Dermis blood vessel endothelial cell (primary cell): ENCODE results near the gene NACC1. TPM values are rescaled to one million over a fixed set of nuclear protein-coding genes. Genes with fewer than 3 reads are reported as not detected.

ENCODE experiments used
- total RNA-seq: library from RNA; depleted of rRNA; stranded (reverse); fragments of >200 nt; gene quantifications from 2 replicates; pipeline ENCODE4 v1.2.3, GENCODE V29; 2014

Gene NACC1
- total RNA-seq, 1 donor from 2014 or later = 35.9 TPM

Other genes starting within 250 kb of the NACC1 start
- 23.3 and 31.3 TPM in 2 replicates for gene DNASE2, start 236.8 kb upstream of the NACC1 start, total RNA-seq
- gene KLF1, start 231.1 kb upstream of the NACC1 start, total RNA-seq = 0.17 TPM in 1 of 2 replicates, not detected in the other
- gene GCDH, start 227.1 kb upstream of the NACC1 start, total RNA-seq = 31.5 and 42.4 TPM in 2 replicates
- 0.17 and 0.33 TPM in 2 replicates for gene SYCE2, start 199.0 kb upstream of the NACC1 start, total RNA-seq
- 47.5 and 83.9 TPM in 2 replicates for gene FARSA, start 184.6 kb upstream of the NACC1 start, total RNA-seq
- gene CALR, start 179.7 kb upstream of the NACC1 start, total RNA-seq = 1,244 and 1,415 TPM in 2 replicates
- gene RAD23A, start 172.4 kb upstream of the NACC1 start, total RNA-seq = 52.9 and 98.1 TPM in 2 replicates
- gene GADD45GIP1, start 161.0 kb upstream of the NACC1 start, total RNA-seq = 19.5 and 20.6 TPM in 2 replicates
- 0.09 and 0.17 TPM in 2 replicates for gene DAND5, start 148.7 kb upstream of the NACC1 start, total RNA-seq
- gene NFIX, start 122.8 kb upstream of the NACC1 start, total RNA-seq = 12.6 and 23.7 TPM in 2 replicates
- 51.8 and 55.0 TPM in 2 replicates for gene LYL1, start 15.4 kb upstream of the NACC1 start, total RNA-seq
- gene TRMT1, start 1.5 kb upstream of the NACC1 start, total RNA-seq = 44.7 and 47.0 TPM in 2 replicates
- gene STX10, start 32.1 kb downstream of the NACC1 start, total RNA-seq = 69.9 and 84.6 TPM in 2 replicates
- 25.5 and 30.8 TPM in 2 replicates for gene IER2, start 32.1 kb downstream of the NACC1 start, total RNA-seq